K562 (cell line): ENCODE results near the gene HSPB1. TPM values are rescaled to one million over a fixed set of nuclear protein-coding genes. Genes with fewer than 3 reads are reported as not detected.

Experiments
- CTBP1 ChIP-seq: fragments of 450-650 bp; IDR thresholded peaks from 2 replicates; pipeline ENCODE4 v1.6.1; 2016; ENCODE audit warnings: borderline replicate concordance
- DIDO1 ChIP-seq: fragments of 450-650 bp; IDR thresholded peaks from 2 replicates; pipeline ENCODE4 v1.6.1; 2016; ENCODE audit warnings: low read depth, missing biosample characterization, missing genetic modification characterization
- ETS1 ChIP-seq: conservative IDR thresholded peaks from 2 replicates; pipeline ENCODE4 v1.6.1; 2011; ENCODE audit warnings: low read depth, mild to moderate bottlenecking, low read length; ENCODE audit not compliant: control insufficient read depth
- IRF2 ChIP-seq: sonication (generic); formaldehyde crosslinking; IDR thresholded peaks from 2 replicates; pipeline ENCODE4 v1.8.1; 2022; ENCODE audit warnings: mild to moderate bottlenecking, missing genetic modification reagents
- MAFK ChIP-seq: IDR thresholded peaks from 2 replicates; pipeline ENCODE4 v1.6.1; 2011; ENCODE audit warnings: low read length, improper control_type of control experiment
- MYNN ChIP-seq, 2 experiments: sonication (generic); formaldehyde crosslinking in 1 of 2; IDR thresholded peaks; 2 replicates each; pipeline versions ENCODE4 v1.5.0 to v1.6.1; 2016 to 2020; ENCODE audit warnings: antibody characterized with exemption in 1 of 2, missing genetic modification reagents in 1 of 2
- NRF1 ChIP-seq, 2 experiments: fragments of 450-650 bp; IDR thresholded peaks in 1 of 2; conservative IDR thresholded peaks in 1 of 2; 2 replicates each; pipeline ENCODE4 v1.6.1; 2014; ENCODE audit warnings: mild to moderate bottlenecking in 2 of 2
- SETDB1 ChIP-seq: IDR thresholded peaks from one replicate; pipeline ENCODE4 v1.6.1; 2012; ENCODE audit warnings: low read length, control low read depth, inconsistent platforms
- SIN3B ChIP-seq: fragments of 450-650 bp; IDR thresholded peaks from 2 replicates; pipeline ENCODE4 v1.6.1; 2017; ENCODE audit warnings: low read depth, mild to moderate bottlenecking, moderate library complexity
- SMARCA5 ChIP-seq: fragments of 450-650 bp; IDR thresholded peaks from 2 replicates; pipeline ENCODE4 v1.6.1; 2016
- SP2 ChIP-seq: IDR thresholded peaks from 2 replicates; pipeline ENCODE4 v1.6.1; 2011; ENCODE audit warnings: mild to moderate bottlenecking, low read depth, low read length, moderate library complexity; ENCODE audit not compliant: poor library complexity, severe bottlenecking; ENCODE audit errors: extremely low read depth
- ZC3H11A ChIP-seq: IDR thresholded peaks from 2 replicates; pipeline ENCODE4 v1.6.1; 2012; ENCODE audit warnings: low read depth, low read length, improper control_type of control experiment
- ZNF224 ChIP-seq: sonication (generic); formaldehyde crosslinking; IDR thresholded peaks from 2 replicates; pipeline ENCODE4 v1.8.0; 2022; ENCODE audit warnings: mild to moderate bottlenecking, missing genetic modification reagents
- ZNF316 ChIP-seq: fragments of 450-650 bp; IDR thresholded peaks from 2 replicates; pipeline ENCODE4 v1.6.1; 2016
- ZNF512 ChIP-seq: IDR thresholded peaks from 2 replicates; pipeline ENCODE4 v1.6.1; 2016; ENCODE audit warnings: missing genetic modification characterization, missing compliant biosample characterization
- polyA plus RNA-seq, 8 experiments: library from polyadenylated mRNA; depleted of rRNA in 4 of 8; stranded (reverse) in 5 of 8; unstranded in 3 of 8; fragments of >200 nt; fragmentation: Nextera tagmentation in 2 of 8; fragmentation: Illumina TruSeq in 1 of 8; extraction: Ambion mirVana in 2 of 8; extraction: Trizol in 1 of 8; gene quantifications; 2 replicates each; pipeline versions ENCODE4 v1.2.1 to v1.2.3, GENCODE V29; 2011 to 2014; ENCODE audit warnings: inconsistent platforms in 1 of 8, missing spikeins in 1 of 8
- total RNA-seq, 7 experiments: library from RNA; depleted of rRNA in 6 of 7; stranded (reverse); fragments of >200 nt in 6 of 7; fragmentation: Illumina TruSeq in 2 of 7; extraction: Trizol in 2 of 7; gene quantifications; 2 replicates each; pipeline versions ENCODE4 v1.2.1 to v1.2.3, GENCODE V29; 2011 to 2021; ENCODE audit warnings: low replicate concordance in 1 of 7
- TF ChIP-seq, protein P1 (sequence below), 2 experiments: fragments of 450-650 bp; conservative IDR thresholded peaks; 2 replicates each; pipeline ENCODE4 v1.6.1; 2017; ENCODE audit warnings: mild to moderate bottlenecking in 2 of 2, moderate library complexity in 2 of 2
- TF ChIP-seq, protein P2 (sequence below): sonication (generic); formaldehyde crosslinking; IDR thresholded peaks from 2 replicates; pipeline ENCODE4 v1.8.0; 2023; ENCODE audit warnings: mild to moderate bottlenecking, missing genetic modification reagents

The HSPB1 gene
- total and polyA plus RNA-seq, 9 of the 15 experiments (the other 6 are each of a cell fraction or from before 2014, with no cell fraction given) = 27.1 to 522 (median 138) TPM

DNA sequence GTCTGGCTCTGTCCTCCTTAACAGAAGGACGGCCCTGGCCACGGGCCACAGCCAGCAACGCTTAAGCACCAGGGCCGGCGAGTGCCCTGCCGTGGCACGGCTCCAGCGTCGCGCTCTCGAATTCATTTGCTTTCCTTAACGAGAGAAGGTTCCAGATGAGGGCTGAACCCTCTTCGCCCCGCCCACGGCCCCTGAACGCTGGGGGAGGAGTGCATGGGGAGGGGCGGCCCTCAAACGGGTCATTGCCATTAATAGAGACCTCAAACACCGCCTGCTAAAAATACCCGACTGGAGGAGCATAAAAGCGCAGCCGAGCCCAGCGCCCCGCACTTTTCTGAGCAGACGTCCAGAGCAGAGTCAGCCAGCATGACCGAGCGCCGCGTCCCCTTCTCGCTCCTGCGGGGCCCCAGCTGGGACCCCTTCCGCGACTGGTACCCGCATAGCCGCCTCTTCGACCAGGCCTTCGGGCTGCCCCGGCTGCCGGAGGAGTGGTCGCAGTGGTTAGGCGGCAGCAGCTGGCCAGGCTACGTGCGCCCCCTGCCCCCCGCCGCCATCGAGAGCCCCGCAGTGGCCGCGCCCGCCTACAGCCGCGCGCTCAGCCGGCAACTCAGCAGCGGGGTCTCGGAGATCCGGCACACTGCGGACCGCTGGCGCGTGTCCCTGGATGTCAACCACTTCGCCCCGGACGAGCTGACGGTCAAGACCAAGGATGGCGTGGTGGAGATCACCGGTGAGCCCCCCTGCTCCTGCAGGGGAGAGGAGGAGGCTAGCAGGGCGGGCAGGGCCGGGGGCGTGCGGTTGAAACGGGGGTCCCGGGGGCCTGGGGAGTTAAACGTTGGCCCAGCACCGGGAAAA is at the start of gene HSPB1 (continued):
- TF ChIP-seq ZNF512 (no peak), ZNF316 (no peak), DIDO1 (tag) (no peak), ZNF224 (CRISPR knock-in tag) (no peak), CTBP1 (peak; percentile 81; the same call in 1 of the 2 replicates), IRF2 (CRISPR knock-in tag) (no peak), MAFK (no peak), NRF1 (conservative IDR thresholded peaks at IDR 0.05 in 1 of 2, IDR thresholded peaks at IDR 0.05 in 1 of 2) (peak; percentile 44 to 55), SMARCA5 (0 out of 2 replicates have a peak, but pooled peaks have one; percentile 42), SIN3B (no peak), ETS1 (0 out of 2 replicates have a peak, but pooled peaks have one; percentile 64), SP2 (no peak), ZC3H11A (no peak), SETDB1 (no peak), MYNN (IDR thresholded peaks at IDR 0.05) (no peak), MYNN (CRISPR knock-in tag; IDR thresholded peaks at IDR 0.05) (no peak)
- TF ChIP-seq, protein P1, sequence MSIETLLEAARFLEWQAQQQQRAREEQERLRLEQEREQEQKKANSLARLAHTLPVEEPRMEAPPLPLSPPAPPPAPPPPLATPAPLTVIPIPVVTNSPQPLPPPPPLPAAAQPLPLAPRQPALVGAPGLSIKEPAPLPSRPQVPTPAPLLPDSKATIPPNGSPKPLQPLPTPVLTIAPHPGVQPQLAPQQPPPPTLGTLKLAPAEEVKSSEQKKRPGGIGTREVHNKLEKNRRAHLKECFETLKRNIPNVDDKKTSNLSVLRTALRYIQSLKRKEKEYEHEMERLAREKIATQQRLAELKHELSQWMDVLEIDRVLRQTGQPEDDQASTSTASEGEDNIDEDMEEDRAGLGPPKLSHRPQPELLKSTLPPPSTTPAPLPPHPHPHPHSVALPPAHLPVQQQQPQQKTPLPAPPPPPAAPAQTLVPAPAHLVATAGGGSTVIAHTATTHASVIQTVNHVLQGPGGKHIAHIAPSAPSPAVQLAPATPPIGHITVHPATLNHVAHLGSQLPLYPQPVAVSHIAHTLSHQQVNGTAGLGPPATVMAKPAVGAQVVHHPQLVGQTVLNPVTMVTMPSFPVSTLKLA (conservative IDR thresholded peaks at IDR 0.05) = peak in 1 of 2 experiments; percentile 67; a peak in 2 of 4 replicates
- TF ChIP-seq, protein P2, sequence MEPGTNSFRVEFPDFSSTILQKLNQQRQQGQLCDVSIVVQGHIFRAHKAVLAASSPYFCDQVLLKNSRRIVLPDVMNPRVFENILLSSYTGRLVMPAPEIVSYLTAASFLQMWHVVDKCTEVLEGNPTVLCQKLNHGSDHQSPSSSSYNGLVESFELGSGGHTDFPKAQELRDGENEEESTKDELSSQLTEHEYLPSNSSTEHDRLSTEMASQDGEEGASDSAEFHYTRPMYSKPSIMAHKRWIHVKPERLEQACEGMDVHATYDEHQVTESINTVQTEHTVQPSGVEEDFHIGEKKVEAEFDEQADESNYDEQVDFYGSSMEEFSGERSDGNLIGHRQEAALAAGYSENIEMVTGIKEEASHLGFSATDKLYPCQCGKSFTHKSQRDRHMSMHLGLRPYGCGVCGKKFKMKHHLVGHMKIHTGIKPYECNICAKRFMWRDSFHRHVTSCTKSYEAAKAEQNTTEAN (CRISPR knock-in tag) = 0 out of 2 replicates have a peak, but pooled peaks have one; percentile 9
